Liver (tissue), 9 donors: Measurements from ENCODE around the gene TBCA. TPM values are rescaled to one million over a fixed set of nuclear protein-coding genes. Genes with fewer than 3 reads are reported as not detected.

Experiments
- DNase-seq: peaks from one replicate; pipeline ENCODE4 v3.0.0-alpha.2; 2017; ENCODE audit warnings: low spot score
- H3K27ac ChIP-seq, 2 donors: one replicate each; pipeline ENCODE4 v1.7.0; 2013; ENCODE audit warnings: inconsistent platforms in 2 of 2, low read length in 2 of 2, control low read depth in 1 of 2, low read depth in 1 of 2, mild to moderate bottlenecking in 1 of 2
- H3K27me3 ChIP-seq, 4 donors: one replicate each; pipeline versions ENCODE4 v1.6.1 to v1.7.0; 2013; ENCODE audit warnings: low read length in 3 of 4, inconsistent platforms in 1 of 4, mild to moderate bottlenecking in 1 of 4, moderate library complexity in 1 of 4; ENCODE audit not compliant: control insufficient read depth in 4 of 4, insufficient read depth in 4 of 4
- H3K36me3 ChIP-seq, 4 donors: one replicate each; pipeline versions ENCODE4 v1.6.1 to v1.7.0; 2013; ENCODE audit warnings: low read length in 3 of 4, mild to moderate bottlenecking in 3 of 4, low read depth in 1 of 4, moderate library complexity in 1 of 4; ENCODE audit not compliant: control insufficient read depth in 4 of 4, insufficient read depth in 3 of 4
- H3K4me1 ChIP-seq, 4 donors: one replicate each; pipeline versions ENCODE4 v1.6.1 to v1.7.0; 2013; ENCODE audit warnings: low read length in 3 of 4, mild to moderate bottlenecking in 3 of 4, moderate library complexity in 1 of 4; ENCODE audit not compliant: control insufficient read depth in 4 of 4, insufficient read depth in 4 of 4
- H3K4me3 ChIP-seq, 3 donors: one replicate each; pipeline versions ENCODE4 v1.6.1 to v1.7.0; 2013; ENCODE audit warnings: low read length in 3 of 3, control low read depth in 1 of 3, low read depth in 1 of 3, mild to moderate bottlenecking in 1 of 3
- H3K9ac ChIP-seq, 2 donors: one replicate each; pipeline ENCODE4 v1.7.0; 2013; ENCODE audit warnings: low read length in 2 of 2, mild to moderate bottlenecking in 2 of 2, moderate library complexity in 2 of 2, control low read depth in 1 of 2, low read depth in 1 of 2
- H3K9me3 ChIP-seq, 4 donors: one replicate each; pipeline versions ENCODE4 v1.6.1 to v1.7.0; 2013; ENCODE audit warnings: low read length in 3 of 4; ENCODE audit not compliant: control insufficient read depth in 4 of 4
- ATF3 ChIP-seq: IDR thresholded peaks from 2 replicates; pipeline ENCODE4 v1.6.1; 2016; ENCODE audit warnings: antibody characterized with exemption
- CTCF ChIP-seq: fragments of 150-350 bp; IDR thresholded peaks from 2 replicates; pipeline ENCODE4 v1.5.1; 2017; ENCODE audit warnings: improper control_type of control experiment, low read depth, low read length; ENCODE audit not compliant: missing input control
- EGR1 ChIP-seq, 2 donors: IDR thresholded peaks; 2 replicates each; pipeline ENCODE4 v1.6.1; 2016 to 2018; ENCODE audit warnings: antibody characterized with exemption in 2 of 2, low read depth in 2 of 2
- FOXA1 ChIP-seq: IDR thresholded peaks from 2 replicates; pipeline ENCODE4 v1.6.1; 2016; ENCODE audit warnings: antibody characterized with exemption
- FOXA2 ChIP-seq: IDR thresholded peaks from 2 replicates; pipeline ENCODE4 v1.6.1; 2016; ENCODE audit warnings: antibody characterized with exemption
- GABPA ChIP-seq, 2 donors: IDR thresholded peaks in 1 of 2; conservative IDR thresholded peaks in 1 of 2; 2 replicates each; pipeline ENCODE4 v1.6.1; 2016; ENCODE audit warnings: antibody characterized with exemption in 2 of 2, mild to moderate bottlenecking in 1 of 2, moderate library complexity in 1 of 2
- HNF4A ChIP-seq, 2 donors: conservative IDR thresholded peaks; 2 replicates each; pipeline ENCODE4 v1.6.1; 2016; ENCODE audit warnings: antibody characterized with exemption in 2 of 2, mild to moderate bottlenecking in 2 of 2
- HNF4G ChIP-seq: IDR thresholded peaks from 2 replicates; pipeline ENCODE4 v1.6.1; 2016; ENCODE audit warnings: antibody characterized with exemption
- JUND ChIP-seq, 2 donors: IDR thresholded peaks; 2 replicates each; pipeline ENCODE4 v1.6.1; 2016; ENCODE audit warnings: antibody characterized with exemption in 2 of 2
- MAX ChIP-seq: IDR thresholded peaks from 2 replicates; pipeline ENCODE4 v1.6.1; 2016; ENCODE audit warnings: antibody characterized with exemption
- NR2F2 ChIP-seq: IDR thresholded peaks from 2 replicates; pipeline ENCODE4 v1.6.1; 2016; ENCODE audit warnings: antibody characterized with exemption
- RAD21 ChIP-seq, 2 donors: IDR thresholded peaks; 2 replicates each; pipeline ENCODE4 v1.6.1; 2016; ENCODE audit warnings: antibody characterized with exemption in 2 of 2, mild to moderate bottlenecking in 2 of 2
- REST ChIP-seq: IDR thresholded peaks from 2 replicates; pipeline ENCODE4 v1.6.1; 2016; ENCODE audit warnings: antibody characterized with exemption, mild to moderate bottlenecking
- RXRA ChIP-seq, 2 donors: IDR thresholded peaks; 2 replicates each; pipeline ENCODE4 v1.6.1; 2017 to 2018; ENCODE audit warnings: antibody characterized with exemption in 2 of 2, mild to moderate bottlenecking in 1 of 2
- SP1 ChIP-seq: IDR thresholded peaks from 2 replicates; pipeline ENCODE4 v1.6.1; 2018; ENCODE audit warnings: antibody characterized with exemption, mild to moderate bottlenecking
- TAF1 ChIP-seq: conservative IDR thresholded peaks from 2 replicates; pipeline ENCODE4 v1.6.1; 2016; ENCODE audit warnings: antibody characterized with exemption, mild to moderate bottlenecking
- YY1 ChIP-seq: IDR thresholded peaks from 2 replicates; pipeline ENCODE4 v1.6.1; 2016; ENCODE audit warnings: antibody characterized with exemption, mild to moderate bottlenecking
- ZBTB33 ChIP-seq: IDR thresholded peaks from 2 replicates; pipeline ENCODE4 v1.6.1; 2016; ENCODE audit warnings: antibody characterized with exemption
- WGBS: extraction: QIAGEN DNeasy Blood & Tissue Kit; methylation state at CpG from one replicate; pipeline ENCODE4 v1.1.7; 2013; 5-methylcytosine and 5-hydroxymethylcytosine counted together
- polyA plus RNA-seq, 2 donors: library from polyadenylated mRNA; stranded (reverse) in 1 of 2; unstranded in 1 of 2; fragments of 200-250 nt in 1 of 2; fragments of >200 nt in 1 of 2; fragmentation: Nextera tagmentation in 1 of 2; extraction: Ambion mirVana in 1 of 2; gene quantifications; one replicate each; pipeline versions ENCODE4 v1.2.1 to v1.2.3, GENCODE V29; 2013 to 2015
- total RNA-seq, 2 donors: library from RNA; depleted of rRNA; stranded (reverse); fragments of >200 nt; gene quantifications; one replicate each; pipeline ENCODE4 v1.2.3, GENCODE V29; 2014
- donor health status: healthy.
- donor health status: healthy.
- donor health status: healthy.
- donor health status: healthy.
- donor health status: healthy.

TBCA gene
- total and polyA plus RNA-seq, 4 donors = 62.5 to 338 (median 107) TPM

GRCh38 chr5:77727190-77727589 is 48.9 kb downstream of the TBCA start (continued):
- no peak for TF ChIP-seq ATF3
- no peak for TF ChIP-seq JUND (IDR thresholded peaks at IDR 0.05)
- no peak for TF ChIP-seq GABPA (IDR thresholded peaks at IDR 0.05 in 1 of 2, conservative IDR thresholded peaks at IDR 0.05 in 1 of 2)
- no peak for TF ChIP-seq HNF4A (conservative IDR thresholded peaks at IDR 0.05)
- TF ChIP-seq NR2F2 = no peak
- no peak for TF ChIP-seq SP1
- no peak for TF ChIP-seq FOXA1

- no peaks in the 10 kb centered on the region for H3K4me1 ChIP-seq
- TF ChIP-seq TAF1 (no peak), FOXA1 (no peak), CTCF (no peak), EGR1 (IDR thresholded peaks at IDR 0.05; ENCODE audit: low read depth in 2 of 2) (no peak), REST (no peak), NR2F2 (no peak), ATF3 (no peak), YY1 (no peak), JUND (IDR thresholded peaks at IDR 0.05) (no peak), SP1 (no peak), GABPA (IDR thresholded peaks at IDR 0.05 in 1 of 2, conservative IDR thresholded peaks at IDR 0.05 in 1 of 2) (no peak), MAX (no peak), FOXA2 (no peak), HNF4G (no peak), RXRA (IDR thresholded peaks at IDR 0.05) (no peak), HNF4A (conservative IDR thresholded peaks at IDR 0.05) (no peak), ZBTB33 (no peak), RAD21 (IDR thresholded peaks at IDR 0.05) (no peak)
- H3K4me3 ChIP-seq = no peak overlapping the region
- no peak overlapping the region for H3K27ac ChIP-seq
- peaks cover 0 to 4% (median 0%) of the 10 kb centered on the region in 4 donors for H3K36me3 ChIP-seq
- no peak overlapping the region for H3K9ac ChIP-seq
- no peak for DNase-seq
- 88% methylated on average over 7 of the region's 7 CpGs for WGBS
- no peaks in the 10 kb centered on the region for H3K9me3 ChIP-seq
- H3K27me3 ChIP-seq = no peaks in the 10 kb centered on the region
Observed at GRCh38 chr5:77725616-77726015, 50.5 kb downstream of the TBCA start.
